GOT3 (cell line): ENCODE data around the gene SLC44A1.

Source experiments
- DNase-seq: peaks from one replicate; lab custom pipeline; 2025; ENCODE audit warnings: mixed read lengths; lab: John Stamatoyannopoulos, UW

The SLC44A1 gene

DNA sequence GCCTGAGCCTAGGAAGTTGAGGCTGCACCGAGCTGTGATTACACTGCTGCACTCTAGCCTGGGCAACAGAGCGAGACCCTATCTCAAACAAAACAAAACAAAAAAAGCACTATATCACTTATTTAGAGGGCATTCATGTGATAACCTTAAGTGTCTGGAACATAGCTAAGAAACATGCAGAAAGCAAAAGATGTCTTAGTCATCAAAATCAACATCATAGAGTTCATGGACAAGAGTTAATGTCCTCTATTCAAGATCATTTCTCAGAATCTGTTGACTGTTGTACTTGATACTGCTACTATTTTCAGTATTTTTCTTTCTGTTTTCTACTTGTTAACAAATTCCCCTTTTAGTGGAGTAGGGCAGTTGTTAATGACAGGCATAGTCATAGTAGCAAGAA lies 228.8 kb downstream of the SLC44A1 start:
- no peak for DNase-seq

DNA sequence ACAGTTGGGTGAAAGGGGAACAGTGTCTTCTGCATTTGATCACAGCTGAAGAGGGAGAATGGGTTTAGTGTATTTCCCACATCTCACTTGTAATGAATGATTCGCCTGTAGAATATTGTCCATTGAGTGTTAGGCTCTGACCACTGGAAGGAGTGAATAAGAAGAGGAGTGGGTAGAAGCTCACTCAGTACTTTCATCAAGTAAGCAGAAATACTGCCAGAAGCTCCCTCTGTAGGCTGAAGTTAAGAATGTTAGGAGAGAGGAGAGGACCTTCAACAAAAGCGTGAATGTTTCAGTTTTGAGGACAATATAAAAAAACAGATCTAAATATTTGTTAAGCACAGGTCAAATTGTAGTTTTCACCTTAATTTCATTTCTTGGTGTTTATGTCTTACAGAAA lies 230.9 kb downstream of the SLC44A1 start:
- DNase-seq = no peak

DNA sequence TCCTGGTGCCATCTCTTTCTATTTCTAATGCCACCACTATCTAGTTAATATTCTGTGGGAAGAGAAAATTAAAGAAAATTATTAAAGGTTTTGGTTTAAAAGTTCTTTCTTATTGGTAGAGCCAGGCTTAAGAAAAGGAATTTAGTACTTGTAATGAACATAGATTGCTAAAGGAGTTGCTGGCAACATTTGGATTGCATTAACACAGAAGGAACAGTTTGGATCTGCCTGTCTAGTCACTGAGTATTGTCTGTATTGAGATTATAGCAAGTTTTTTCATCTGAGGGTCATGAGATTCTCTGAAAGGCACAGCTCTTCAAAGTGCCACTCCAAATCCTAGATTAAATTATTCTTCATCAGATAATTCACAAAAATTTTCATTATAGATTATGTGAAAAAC lies 235.4 kb downstream of the SLC44A1 start:
- DNase-seq = no peak

DNA sequence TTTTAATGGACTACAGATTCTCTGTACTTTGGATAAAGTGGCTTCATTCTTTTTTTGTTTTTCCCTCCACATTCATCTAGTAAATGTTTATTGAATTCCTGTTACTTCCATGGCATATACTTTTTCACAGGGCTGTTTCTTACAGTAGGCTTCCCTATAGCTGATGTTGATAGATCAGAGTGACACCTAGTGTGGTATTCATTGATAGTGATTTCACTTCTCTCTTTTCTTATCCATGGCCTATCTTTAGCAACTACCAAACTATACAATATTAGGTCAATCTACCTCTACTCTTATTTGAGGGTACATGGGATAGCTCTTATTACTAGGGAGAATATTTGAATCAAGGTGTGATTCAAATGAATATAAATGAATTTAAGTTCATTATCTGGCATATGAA lies 239.2 kb downstream of the SLC44A1 start:
- DNase-seq = no peak

DNA sequence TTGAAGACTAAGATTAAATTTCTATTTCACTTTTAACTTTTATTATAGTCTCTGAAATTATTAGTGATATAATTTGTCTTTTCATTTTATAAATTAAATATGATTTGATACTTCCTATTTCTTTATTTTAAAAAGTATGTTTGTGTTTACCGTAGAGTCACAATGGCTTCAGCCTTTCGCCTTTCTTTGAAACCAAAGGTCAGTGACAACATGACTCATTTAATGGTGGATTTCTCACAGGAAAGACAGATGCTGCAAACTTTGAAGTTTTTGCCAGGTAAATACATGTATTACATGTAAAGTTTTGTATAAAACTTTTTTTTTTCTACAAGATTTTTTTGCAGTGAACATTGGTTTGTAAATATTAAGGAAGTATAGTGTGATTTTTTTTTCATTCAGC lies 239.8 kb downstream of the SLC44A1 start:
- DNase-seq = no peak

DNA sequence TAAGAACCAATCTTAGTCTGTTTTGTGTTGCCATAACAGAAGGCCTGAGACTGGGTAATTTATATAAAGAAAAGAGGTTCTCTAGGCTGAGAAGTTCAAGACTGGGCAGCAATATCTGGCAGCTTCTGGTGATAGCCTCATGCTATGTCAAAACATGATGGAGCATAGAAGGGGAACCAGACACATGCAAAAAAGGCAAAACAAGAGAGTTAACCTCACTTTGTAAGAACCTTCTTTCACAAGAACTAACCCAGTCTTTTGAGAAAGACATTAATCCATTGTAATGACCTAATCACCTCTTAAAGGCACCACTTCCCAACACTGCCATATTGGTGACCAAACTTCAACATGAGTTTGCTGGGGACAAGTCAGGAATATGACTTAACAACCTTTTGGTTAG lies 240.7 kb downstream of the SLC44A1 start:
- no peak for DNase-seq
